H1 (cell line): Measurements from ENCODE around the gene COL20A1. TPM values are rescaled to one million over a fixed set of nuclear protein-coding genes. Genes with fewer than 3 reads are reported as not detected.

Source experiments
- CTCF ChIA-PET: fragments of 300-600 bp; sonication (Branson Sonifier 250); formaldehyde crosslinking; loops from one replicate; lab custom pipeline; 2021; ENCODE audit not compliant: partially characterized antibody; lab: Charles Lee
- POLR2A ChIA-PET: fragments of 300-600 bp; sonication (Branson Sonifier 250); formaldehyde crosslinking; loops from one replicate; lab custom pipeline; 2021; ENCODE audit warnings: inconsistent platforms; ENCODE audit not compliant: partially characterized antibody; lab: Charles Lee
- DNase-seq, 2 experiments: peaks; one replicate each; pipeline versions ENCODE4 v3.0.0 to v3.0.0-alpha.2; 2010 to 2022; ENCODE audit warnings: low spot score in 2 of 2, low read depth in 1 of 2, mixed read lengths in 1 of 2
- FAIRE-seq: peaks from 2 replicates; lab custom pipeline; 2011; peaks lifted over from hg19 to GRCh38; lab: Jason Lieb, UNC
- H2AFZ ChIP-seq: 2 replicates; pipeline ENCODE4 v1.8.1; 2012; ENCODE audit warnings: low read length, inconsistent platforms
- H2AK5ac ChIP-seq: 2 replicates; pipeline ENCODE4 v1.6.1; 2013; ENCODE audit warnings: low read depth, low read length
- H2BK120ac ChIP-seq: replicated peaks from 2 replicates; pipeline ENCODE3; 2013; ENCODE audit warnings: low read depth, low read length, inconsistent platforms
- H2BK12ac ChIP-seq: 2 replicates; pipeline ENCODE4 v1.6.1; 2013; ENCODE audit warnings: low read depth, low read length
- H2BK15ac ChIP-seq: 2 replicates; pipeline ENCODE4 v1.6.1; 2013; ENCODE audit warnings: low read length
- H2BK20ac ChIP-seq: 2 replicates; pipeline ENCODE4 v1.6.1; 2013; ENCODE audit warnings: low read length
- H2BK5ac ChIP-seq: 2 replicates; pipeline ENCODE4 v1.6.1; 2013; ENCODE audit warnings: low read depth, low read length
- H3K14ac ChIP-seq: 2 replicates; pipeline ENCODE4 v1.6.1; 2013; ENCODE audit warnings: inconsistent platforms; ENCODE audit not compliant: insufficient read length
- H3K18ac ChIP-seq: 2 replicates; pipeline ENCODE4 v1.6.1; 2013; ENCODE audit warnings: low read length; ENCODE audit errors: extremely low read depth
- H3K23ac ChIP-seq: 2 replicates; pipeline ENCODE4 v1.6.1; 2013; ENCODE audit warnings: inconsistent platforms; ENCODE audit not compliant: insufficient read length
- H3K23me2 ChIP-seq: 2 replicates; pipeline ENCODE4 v1.6.1; 2013; ENCODE audit warnings: low read depth, low read length
- H3K27ac ChIP-seq: 2 replicates; pipeline ENCODE4 v1.6.1; 2011; ENCODE audit warnings: low read depth, low read length, inconsistent platforms
- H3K27me3 ChIP-seq, 4 experiments: replicated peaks in 1 of 4; 1 replicate in 1 of 4; 2 replicates in 3 of 4; pipeline versions ENCODE4 v1.6.1 to v1.8.1; 2011 to 2013; ENCODE audit warnings: low read length in 3 of 4, mild to moderate bottlenecking in 3 of 4, inconsistent platforms in 2 of 4, mixed read lengths in 2 of 4, moderate library complexity in 1 of 4; ENCODE audit not compliant: control insufficient read depth in 3 of 4, insufficient read depth in 3 of 4; ENCODE audit errors: extremely low read depth in 1 of 4
- H3K36me3 ChIP-seq, 4 experiments: 2 replicates each; pipeline versions ENCODE4 v1.6.1 to v1.8.1; 2011 to 2013; ENCODE audit warnings: mild to moderate bottlenecking in 4 of 4, low read length in 3 of 4, moderate library complexity in 2 of 4, control low read depth in 1 of 4, inconsistent platforms in 1 of 4; ENCODE audit not compliant: insufficient read depth in 4 of 4, control insufficient read depth in 2 of 4
- H3K4ac ChIP-seq: replicated peaks from 2 replicates; pipeline ENCODE3; 2013; ENCODE audit warnings: low read length, low read depth, mixed read lengths, inconsistent platforms; ENCODE audit not compliant: insufficient read length
- H3K4me1 ChIP-seq, 4 experiments: replicated peaks in 1 of 4; 1 replicate in 1 of 4; 2 replicates in 3 of 4; pipeline versions ENCODE4 v1.6.1 to v1.8.1; 2011 to 2013; ENCODE audit warnings: low read length in 3 of 4, inconsistent platforms in 2 of 4, mixed read lengths in 1 of 4; ENCODE audit not compliant: insufficient read depth in 4 of 4, control insufficient read depth in 3 of 4
- H3K4me2 ChIP-seq, 2 experiments: 2 replicates each; pipeline versions ENCODE4 v1.6.1 to v1.8.1; 2011 to 2013; ENCODE audit warnings: low read depth in 2 of 2, low read length in 2 of 2, control low read depth in 1 of 2, inconsistent platforms in 1 of 2, mild to moderate bottlenecking in 1 of 2; ENCODE audit not compliant: insufficient read depth in 1 of 2
- H3K4me3 ChIP-seq, 4 experiments: fragments of 200-600, 300-600 bp in 1 of 4; sonication (generic), shearing (Covaris generic), sonication (Bioruptor Twin) in 1 of 4; 2 replicates each; pipeline versions ENCODE4 v1.5.1 to v1.8.1; 2011 to 2016; ENCODE audit warnings: low read length in 4 of 4, low read depth in 3 of 4, control low read depth in 2 of 4, inconsistent platforms in 2 of 4, mild to moderate bottlenecking in 2 of 4, mixed read lengths in 1 of 4, moderate library complexity in 1 of 4; ENCODE audit not compliant: insufficient read depth in 2 of 4; ENCODE audit errors: extremely low read depth in 1 of 4
- H3K56ac ChIP-seq: replicated peaks from 2 replicates; pipeline ENCODE3; 2013; ENCODE audit warnings: low read depth, mild to moderate bottlenecking, mixed read lengths, low read length, inconsistent platforms; ENCODE audit not compliant: insufficient read length
- H3K79me1 ChIP-seq: 2 replicates; pipeline ENCODE4 v1.6.1; 2013; ENCODE audit warnings: low read depth, low read length, control low read depth
- H3K79me2 ChIP-seq, 2 experiments: 2 replicates each; pipeline versions ENCODE4 v1.6.1 to v1.8.1; 2012 to 2013; ENCODE audit warnings: low read length in 2 of 2, mild to moderate bottlenecking in 2 of 2, inconsistent platforms in 1 of 2; ENCODE audit not compliant: insufficient read depth in 2 of 2, control insufficient read depth in 1 of 2
- H3K9ac ChIP-seq, 4 experiments: replicated peaks in 1 of 4; 1 replicate in 1 of 4; 2 replicates in 3 of 4; pipeline versions ENCODE4 v1.6.1 to v1.8.1; 2011 to 2013; ENCODE audit warnings: low read depth in 3 of 4, low read length in 3 of 4, control low read depth in 2 of 4, mild to moderate bottlenecking in 2 of 4, moderate library complexity in 2 of 4, inconsistent platforms in 1 of 4; ENCODE audit errors: extremely low read depth in 1 of 4
- H3K9me3 ChIP-seq, 2 experiments: 2 replicates each; pipeline versions ENCODE4 v1.6.1 to v1.8.1; 2012 to 2013; ENCODE audit warnings: mild to moderate bottlenecking in 2 of 2, moderate library complexity in 2 of 2, control low read depth in 1 of 2, inconsistent platforms in 1 of 2, low read depth in 1 of 2, low read length in 1 of 2, mixed read lengths in 1 of 2; ENCODE audit not compliant: insufficient read depth in 2 of 2
- H4K20me1 ChIP-seq, 2 experiments: replicated peaks in 1 of 2; 2 replicates each; pipeline versions ENCODE3 to v1.8.1; 2011 to 2013; ENCODE audit warnings: inconsistent platforms in 2 of 2, low read length in 2 of 2, mild to moderate bottlenecking in 1 of 2; ENCODE audit not compliant: insufficient read depth in 2 of 2, control insufficient read depth in 1 of 2
- H4K5ac ChIP-seq: 2 replicates; pipeline ENCODE4 v1.6.1; 2013; ENCODE audit warnings: low read length, low read depth, mixed read lengths, inconsistent platforms; ENCODE audit not compliant: insufficient read length
- H4K8ac ChIP-seq: 2 replicates; pipeline ENCODE4 v1.8.0; 2013; ENCODE audit warnings: mild to moderate bottlenecking, moderate library complexity, low read length, inconsistent platforms; ENCODE audit not compliant: insufficient read depth; ENCODE audit errors: extremely low read depth
- H4K91ac ChIP-seq: replicated peaks from 2 replicates; pipeline ENCODE3; 2013; ENCODE audit warnings: low read length, mixed read lengths, inconsistent platforms; ENCODE audit not compliant: insufficient read length
- SP1 ChIP-seq: IDR thresholded peaks from 2 replicates; pipeline ENCODE4 v1.6.1; 2011; ENCODE audit warnings: low read depth, low read length
- TAF7 ChIP-seq: optimal IDR thresholded peaks from 2 replicates; pipeline ENCODE3; 2011; ENCODE audit warnings: low read depth, mild to moderate bottlenecking, inconsistent platforms, low read length, moderate library complexity, borderline replicate concordance
- TCF12 ChIP-seq: IDR thresholded peaks from 2 replicates; pipeline ENCODE4 v1.6.1; 2011; ENCODE audit warnings: low read depth, mild to moderate bottlenecking, low read length
- ZNF274 ChIP-seq: IDR thresholded peaks from 2 replicates; pipeline ENCODE4 v1.7.0; 2012; ENCODE audit warnings: low read length, borderline replicate concordance; ENCODE audit errors: extremely low read depth
- WGBS, 2 experiments: shearing (Covaris generic) in 1 of 2; methylation state at CpG; one replicate each; pipeline versions ENCODE4 v1.1.6 to v1.1.7; 2013 to 2015; ENCODE audit warnings: low lambda C conversion rate in 2 of 2, mixed read lengths in 2 of 2, inconsistent platforms in 1 of 2, low coverage in 1 of 2, missing lambda C conversion rate in 1 of 2; ENCODE audit not compliant: insufficient replicate concordance in 2 of 2, insufficient coverage in 1 of 2, insufficient read length in 1 of 2; ENCODE audit errors: extremely low coverage in 1 of 2, missing lambda C conversion rate in 1 of 2; 5-methylcytosine and 5-hydroxymethylcytosine counted together
- polyA plus RNA-seq, 7 experiments: library from polyadenylated mRNA; depleted of rRNA in 3 of 7; stranded (reverse) in 5 of 7; unstranded in 2 of 7; fragments of >200 nt in 5 of 7; fragments of 200-250 nt in 2 of 7; gene quantifications; 1 replicate in 5 of 7; 2 replicates in 1 of 7; 4 replicates in 1 of 7; pipeline versions ENCODE4 v1.2.1 to v1.2.3, GENCODE V29; 2011 to 2013; ENCODE audit warnings: missing spikeins in 2 of 7, mixed read lengths in 2 of 7
- total RNA-seq: library from RNA; stranded (reverse); fragmentation: NEBNext Ultra II Directional; extraction: Animal tissue kit (Norgen Biotek cat#: 25700); gene quantifications from 2 replicates; pipeline ENCODE4 v1.2.1, GENCODE V29; 2021
- TF ChIP-seq, protein P1 (sequence below): IDR thresholded peaks from 2 replicates; pipeline ENCODE4 v1.6.1; 2012; ENCODE audit warnings: inconsistent platforms

The COL20A1 gene
- total and polyA plus RNA-seq, 2 of the 8 experiments (the other 6 are each of a cell fraction or from before 2014, with no cell fraction given), result 0.19 to 0.21 TPM

DNA sequence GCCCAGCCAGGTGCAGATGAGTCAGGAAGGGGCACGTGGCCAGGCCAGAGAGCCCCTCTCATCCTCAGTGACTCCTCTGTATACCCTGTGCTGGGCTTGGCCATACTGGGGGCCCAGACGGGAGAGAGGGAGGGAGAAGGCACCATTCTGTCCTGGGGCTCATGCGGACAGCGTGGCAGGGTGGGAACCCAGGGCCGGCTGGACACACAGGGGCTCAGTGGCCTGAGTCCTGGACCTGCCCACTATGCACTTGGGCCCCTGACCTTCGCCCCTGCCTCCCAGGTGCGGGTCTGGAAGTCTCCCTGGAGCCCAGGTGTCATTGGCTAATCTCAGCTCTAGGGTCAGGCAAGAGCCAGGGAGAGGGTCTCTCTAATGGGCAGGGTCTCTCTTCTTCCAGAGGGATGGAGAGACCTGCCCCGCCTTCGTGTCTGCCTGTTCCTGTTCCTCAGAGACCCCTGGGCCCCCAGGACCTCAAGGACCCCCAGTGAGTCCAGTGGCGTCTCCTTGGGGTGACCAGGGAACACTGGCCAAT is 27.7 kb downstream of the COL20A1 start:
- CTCF ChIA-PET, result interaction anchor here (1.0 to 6.6 kb wide), 6 partner anchors 8 to 61 kb away, joined by 3 to 45 read pairs (median 8); no protein-coding TSS in a partner anchor
- no peak overlapping the region for H2BK5ac ChIP-seq
- H2BK15ac ChIP-seq, result no peak overlapping the region
- WGBS, 2 experiments, result 85% methylated on average over 8 of the region's 10 CpGs; no CpG with 5 or more reads in 1 of the 2 experiments
- H3K23ac ChIP-seq, result no peak overlapping the region
- H2BK120ac ChIP-seq, result no peak overlapping the region
- H4K91ac ChIP-seq, result no peak overlapping the region
- DNase-seq (no peak), FAIRE-seq (no peak)
- H2AK5ac ChIP-seq, result no peak overlapping the region
- no peak overlapping the region for H3K4ac ChIP-seq
- no peaks in the 10 kb centered on the region for H4K20me1 ChIP-seq
- H3K14ac ChIP-seq, result no peak overlapping the region
- no peak overlapping the region for H3K4me3 ChIP-seq
- no peaks in the 10 kb centered on the region for H3K27me3 ChIP-seq
- H2BK20ac ChIP-seq, result no peak overlapping the region
- H3K23me2 ChIP-seq, result no peaks in the 10 kb centered on the region
- H3K4me2 ChIP-seq, result no peak overlapping the region
- H4K5ac ChIP-seq, result no peak overlapping the region
- no peak overlapping the region for H3K27ac ChIP-seq
- no peak overlapping the region for H2AFZ ChIP-seq
- no peak overlapping the region for H2BK12ac ChIP-seq
- no peak overlapping the region for H4K8ac ChIP-seq
- H3K18ac ChIP-seq, result no peak overlapping the region
- no peaks in the 10 kb centered on the region for H3K36me3 ChIP-seq
- H3K79me1 ChIP-seq, result no peaks in the 10 kb centered on the region
- no peaks in the 10 kb centered on the region; a peak in 1 of 7 replicates for H3K4me1 ChIP-seq
- no peak overlapping the region for H3K9ac ChIP-seq
- no peak overlapping the region for H3K56ac ChIP-seq
- POLR2A ChIA-PET, result interaction anchor here (1.1 kb wide), 1 partner anchor 11 kb away, joined by 3 read pairs; no protein-coding TSS in a partner anchor
- H3K79me2 ChIP-seq, result no peaks in the 10 kb centered on the region
- H3K9me3 ChIP-seq, result no peaks in the 10 kb centered on the region
- no peak for TF ChIP-seq TCF12
- no peak for TF ChIP-seq ZNF274
- TF ChIP-seq SP1, result no peak
- TF ChIP-seq TAF7, result no peak
- TF ChIP-seq, protein P1, sequence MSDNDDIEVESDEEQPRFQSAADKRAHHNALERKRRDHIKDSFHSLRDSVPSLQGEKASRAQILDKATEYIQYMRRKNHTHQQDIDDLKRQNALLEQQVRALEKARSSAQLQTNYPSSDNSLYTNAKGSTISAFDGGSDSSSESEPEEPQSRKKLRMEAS, result no peak
